Neural cell (in vitro differentiated cells): ENCODE data around the gene UPK1B. TPM values are rescaled to one million over a fixed set of nuclear protein-coding genes. Genes with fewer than 3 reads are reported as not detected.

Source experiments
- H2AFZ ChIP-seq: fragments of 200-600, 300-800 bp; sonication (generic), shearing (Covaris generic); 2 replicates; pipeline ENCODE4 v1.6.0; 2014; ENCODE audit warnings: low read depth, mild to moderate bottlenecking, antibody characterized with exemption, low read length, moderate library complexity
- H3F3A ChIP-seq: fragments of 200-600 bp; shearing (Covaris generic); 2 replicates; pipeline ENCODE4 v1.6.1; 2016; ENCODE audit warnings: mild to moderate bottlenecking, moderate library complexity, mixed read lengths, antibody characterized with exemption, low read length; ENCODE audit not compliant: insufficient read depth, poor library complexity, severe bottlenecking
- H3K27ac ChIP-seq: fragments of 200-600, 300-800 bp; sonication (generic), shearing (Covaris generic); 2 replicates; pipeline ENCODE4 v1.5.1; 2014; ENCODE audit warnings: mild to moderate bottlenecking, low read length, moderate library complexity
- H3K27me3 ChIP-seq: fragments of 300-800, 200-600 bp; sonication (generic), shearing (Covaris generic); 2 replicates; pipeline ENCODE4 v1.6.0; 2014; ENCODE audit warnings: mild to moderate bottlenecking, low read depth, low read length, moderate library complexity; ENCODE audit not compliant: insufficient read depth
- H3K36me3 ChIP-seq: fragments of 300-800, 200-600 bp; sonication (generic), shearing (Covaris generic); 2 replicates; pipeline ENCODE4 v1.5.1; 2014; ENCODE audit warnings: mild to moderate bottlenecking, antibody characterized with exemption, low read length, moderate library complexity; ENCODE audit not compliant: insufficient read depth
- H3K4me2 ChIP-seq: fragments of 300-800, 200-600 bp; sonication (generic), shearing (Covaris generic); 2 replicates; pipeline ENCODE4 v1.6.0; 2014; ENCODE audit warnings: mild to moderate bottlenecking, low read length
- H3K4me3 ChIP-seq: fragments of 300-800, 200-600 bp; sonication (generic), shearing (Covaris generic); 2 replicates; pipeline ENCODE4 v1.5.1; 2014; ENCODE audit warnings: mild to moderate bottlenecking, low read length, moderate library complexity
- H3K79me2 ChIP-seq: fragments of 200-600 bp; shearing (Covaris generic); replicated peaks from 2 replicates; pipeline ENCODE4 v1.6.0; 2014; ENCODE audit warnings: mild to moderate bottlenecking, low read length, moderate library complexity; ENCODE audit not compliant: insufficient read depth
- H3K9ac ChIP-seq: fragments of 300-800, 200-600 bp; sonication (generic), shearing (Covaris generic); 2 replicates; pipeline ENCODE4 v1.6.1; 2016; ENCODE audit warnings: mild to moderate bottlenecking, low read length, mixed read lengths
- H3K9me2 ChIP-seq: fragments of 200-600 bp; shearing (Covaris generic); 2 replicates; pipeline ENCODE4 v1.6.1; 2016; ENCODE audit warnings: mild to moderate bottlenecking, low read length, mixed read lengths; ENCODE audit not compliant: insufficient read depth
- H3K9me3 ChIP-seq: fragments of 200-600, 300-800 bp; sonication (generic), shearing (Covaris generic); 2 replicates; pipeline ENCODE4 v1.6.1; 2016; ENCODE audit warnings: mild to moderate bottlenecking, mixed run types, low read length, moderate library complexity, mixed read lengths
- H4K20me1 ChIP-seq: fragments of 200-600 bp; shearing (Covaris generic); 2 replicates; pipeline ENCODE4 v1.6.1; 2016; ENCODE audit warnings: mild to moderate bottlenecking, mixed run types; ENCODE audit not compliant: insufficient read depth
- EP300 ChIP-seq: fragments of 450-650 bp; conservative IDR thresholded peaks from 2 replicates; pipeline ENCODE4 v1.6.1; 2014; ENCODE audit warnings: antibody characterized with exemption, mild to moderate bottlenecking, moderate library complexity; ENCODE audit not compliant: poor library complexity, severe bottlenecking
- EZH2 ChIP-seq: fragments of 200-600, 300-800 bp; shearing (Covaris generic), sonication (generic); IDR thresholded peaks from 2 replicates; pipeline ENCODE4 v1.6.1; 2014; ENCODE audit warnings: antibody characterized with exemption, low read length, borderline replicate concordance, mild to moderate bottlenecking; ENCODE audit not compliant: insufficient read depth, poor library complexity, severe bottlenecking
- MXI1 ChIP-seq: fragments of 450-650 bp; conservative IDR thresholded peaks from 2 replicates; pipeline ENCODE4 v1.6.1; 2014; ENCODE audit warnings: antibody characterized with exemption, mild to moderate bottlenecking; ENCODE audit not compliant: poor library complexity, severe bottlenecking
- POLR2AphosphoS5 ChIP-seq: IDR thresholded peaks from 2 replicates; pipeline ENCODE4 v1.6.1; 2012
- RAD21 ChIP-seq: fragments of 450-650 bp; conservative IDR thresholded peaks from 2 replicates; pipeline ENCODE4 v1.6.1; 2014; ENCODE audit warnings: antibody characterized with exemption, mild to moderate bottlenecking, moderate library complexity
- REST ChIP-seq: IDR thresholded peaks from 2 replicates; pipeline ENCODE4 v1.6.1; 2012; ENCODE audit warnings: borderline replicate concordance
- SMC3 ChIP-seq: fragments of 450-650 bp; conservative IDR thresholded peaks from 2 replicates; pipeline ENCODE4 v1.6.1; 2014; ENCODE audit warnings: antibody characterized with exemption, mild to moderate bottlenecking, moderate library complexity; ENCODE audit not compliant: poor library complexity
- TAF1 ChIP-seq: IDR thresholded peaks from 2 replicates; pipeline ENCODE4 v1.6.1; 2012; ENCODE audit warnings: low read depth
- polyA plus RNA-seq: library from polyadenylated mRNA; depleted of rRNA; stranded (reverse); fragments of >200 nt; gene quantifications from 2 replicates; pipeline ENCODE4 v1.2.3, GENCODE V29; 2014
- TF ChIP-seq, protein P1 (sequence below): fragments of 450-650 bp; IDR thresholded peaks from 2 replicates; pipeline ENCODE4 v1.5.1; 2014; ENCODE audit warnings: antibody characterized with exemption, mild to moderate bottlenecking, moderate library complexity; ENCODE audit not compliant: poor library complexity, severe bottlenecking

The UPK1B gene
- polyA plus RNA-seq, 1 donor from 2014 or later: not detected

- H2AFZ ChIP-seq: no peak overlapping the region
- H3K9me2 ChIP-seq: no peaks in the 10 kb centered on the region
- H3K9me3 ChIP-seq: no peaks in the 10 kb centered on the region
- H3K27me3 ChIP-seq: no peaks in the 10 kb centered on the region
- no peaks in the 10 kb centered on the region for H3K79me2 ChIP-seq
- no peak overlapping the region for H3K4me2 ChIP-seq
- TF ChIP-seq REST: no peak
- TF ChIP-seq, protein P1, sequence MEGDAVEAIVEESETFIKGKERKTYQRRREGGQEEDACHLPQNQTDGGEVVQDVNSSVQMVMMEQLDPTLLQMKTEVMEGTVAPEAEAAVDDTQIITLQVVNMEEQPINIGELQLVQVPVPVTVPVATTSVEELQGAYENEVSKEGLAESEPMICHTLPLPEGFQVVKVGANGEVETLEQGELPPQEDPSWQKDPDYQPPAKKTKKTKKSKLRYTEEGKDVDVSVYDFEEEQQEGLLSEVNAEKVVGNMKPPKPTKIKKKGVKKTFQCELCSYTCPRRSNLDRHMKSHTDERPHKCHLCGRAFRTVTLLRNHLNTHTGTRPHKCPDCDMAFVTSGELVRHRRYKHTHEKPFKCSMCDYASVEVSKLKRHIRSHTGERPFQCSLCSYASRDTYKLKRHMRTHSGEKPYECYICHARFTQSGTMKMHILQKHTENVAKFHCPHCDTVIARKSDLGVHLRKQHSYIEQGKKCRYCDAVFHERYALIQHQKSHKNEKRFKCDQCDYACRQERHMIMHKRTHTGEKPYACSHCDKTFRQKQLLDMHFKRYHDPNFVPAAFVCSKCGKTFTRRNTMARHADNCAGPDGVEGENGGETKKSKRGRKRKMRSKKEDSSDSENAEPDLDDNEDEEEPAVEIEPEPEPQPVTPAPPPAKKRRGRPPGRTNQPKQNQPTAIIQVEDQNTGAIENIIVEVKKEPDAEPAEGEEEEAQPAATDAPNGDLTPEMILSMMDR: no peak
- no peak for TF ChIP-seq RAD21
- no peak for TF ChIP-seq EP300
- TF ChIP-seq TAF1: no peak
- no peak for TF ChIP-seq EZH2
- TF ChIP-seq MXI1: no peak
- no peak for TF ChIP-seq SMC3
- TF ChIP-seq POLR2AphosphoS5: no peak
- H3K9ac ChIP-seq: no peak overlapping the region
- H3K36me3 ChIP-seq: no peaks in the 10 kb centered on the region
- H3F3A ChIP-seq: no peaks in the 10 kb centered on the region
- no peak overlapping the region for H3K27ac ChIP-seq
- H4K20me1 ChIP-seq: no peaks in the 10 kb centered on the region
- H3K4me3 ChIP-seq: no peak overlapping the region
These were observed 32.9 kb upstream of the UPK1B start for GRCh38 chr3:119140466-119140865.

DNA sequence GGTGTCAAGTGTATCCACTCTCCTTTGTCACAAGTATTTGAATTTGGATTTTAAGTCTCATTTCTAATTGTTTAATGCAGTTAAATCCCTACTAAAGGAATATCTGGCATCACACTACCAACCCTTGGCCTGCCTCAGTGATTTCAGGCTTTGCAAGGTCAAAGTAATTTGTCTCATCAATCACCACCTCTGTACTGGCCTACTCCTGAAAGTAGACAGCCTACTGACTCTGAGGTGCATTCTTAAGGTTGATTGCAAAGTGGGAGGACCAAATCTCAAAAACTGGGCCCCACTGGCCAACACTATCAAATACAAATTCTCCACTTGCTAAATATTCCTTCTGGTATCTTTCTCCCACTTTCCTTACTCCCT lies 28.3 kb upstream of the UPK1B start:
- Histone ChIP-seq H2AFZ (no peak overlapping the region), H3K27ac (no peak overlapping the region), H4K20me1 (no peaks in the 10 kb centered on the region), H3K4me3 (no peak overlapping the region), H3K9me2 (no peaks in the 10 kb centered on the region), H3K79me2 (no peaks in the 10 kb centered on the region), H3F3A (no peaks in the 10 kb centered on the region), H3K9ac (no peak overlapping the region), H3K27me3 (no peaks in the 10 kb centered on the region), H3K9me3 (no peaks in the 10 kb centered on the region), H3K36me3 (no peaks in the 10 kb centered on the region), H3K4me2 (no peak overlapping the region)
- TF ChIP-seq SMC3 (no peak), EZH2 (no peak), POLR2AphosphoS5 (no peak), REST (no peak), EP300 (no peak), RAD21 (no peak), TAF1 (no peak), MXI1 (no peak)
- TF ChIP-seq, protein P1: no peak
